Measurements from ENCODE around the gene CAMKK2.

The CAMKK2 gene

DNA sequence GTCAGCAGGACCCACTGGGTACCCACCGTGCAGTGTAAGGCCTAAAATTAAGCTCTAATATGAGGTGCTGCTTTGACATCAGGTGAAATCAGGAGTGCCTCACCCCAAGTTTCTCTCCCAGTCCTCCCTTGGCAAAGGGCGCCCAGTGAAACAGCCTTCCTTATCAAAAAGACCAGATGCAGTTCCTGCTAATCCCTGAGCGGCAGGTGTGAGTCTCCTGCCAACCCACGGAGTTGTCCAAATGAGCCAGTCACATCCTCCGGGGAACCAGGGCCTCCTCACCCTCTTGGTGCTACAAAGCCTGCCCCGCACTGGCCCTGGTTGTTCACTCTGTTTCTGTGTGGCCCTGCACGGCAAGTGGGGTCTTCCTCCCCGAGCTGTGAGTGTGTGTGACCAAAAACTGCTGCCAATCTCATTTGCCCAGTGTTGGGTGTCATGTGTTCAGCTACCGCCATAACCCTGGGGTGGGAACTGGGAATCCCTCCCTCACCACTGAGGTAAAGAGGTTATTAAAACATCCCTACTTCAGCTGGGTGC, 106.8 kb downstream of the CAMKK2 start:
- DNase-seq = no peak

DNA sequence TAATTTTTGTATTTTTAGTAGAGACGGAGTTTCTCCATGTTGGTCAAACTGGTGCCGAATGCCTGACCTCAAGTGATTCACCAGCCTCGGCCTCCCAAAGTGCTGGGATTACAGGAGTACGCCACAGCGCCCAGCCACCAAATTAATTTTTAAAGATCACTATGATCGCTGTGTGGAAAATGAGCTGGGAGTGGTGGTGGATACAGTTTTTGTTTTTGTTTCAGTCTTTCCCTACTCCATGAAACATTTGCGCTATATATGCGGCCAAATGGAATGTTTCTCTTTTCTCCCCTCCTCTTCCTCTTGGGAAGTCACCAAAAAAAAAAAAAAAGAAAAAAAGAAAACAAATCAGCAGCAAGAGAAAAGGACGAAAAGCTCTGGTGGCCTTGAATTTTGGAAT, 107.4 kb downstream of the CAMKK2 start:
- DNase-seq = no peak

DNA sequence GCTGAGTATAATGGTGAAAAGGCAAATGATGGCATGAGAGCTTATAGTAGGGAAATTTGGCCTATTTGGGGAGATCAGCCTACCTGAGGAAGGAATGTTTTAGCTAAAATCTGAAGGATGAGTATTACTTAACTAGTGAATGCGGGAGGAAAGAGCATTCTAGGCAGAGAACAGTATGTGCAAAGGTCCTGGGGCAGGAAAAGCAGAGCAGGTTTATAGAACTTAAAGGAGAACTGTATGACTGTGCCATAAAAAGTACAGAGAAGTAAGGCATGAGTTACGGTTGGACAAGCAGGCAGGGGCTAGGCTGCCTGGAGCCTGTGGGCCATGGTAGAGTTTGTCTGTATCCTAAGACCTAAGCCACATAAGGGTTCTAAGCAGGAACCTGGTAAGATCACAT, 108.3 kb downstream of the CAMKK2 start:
- DNase-seq = no peak
